Esophagus squamous epithelium (tissue), 4 donors: ENCODE results near the gene CDK5RAP2.

ENCODE experiments used
- CTCF ChIP-seq, 6 experiments: fragments of 450-650 bp in 4 of 6; fragments of 200-600 bp in 2 of 6; sonication (generic) in 2 of 6; IDR thresholded peaks; one replicate each; pipeline ENCODE4 v1.5.1; 2016 to 2019; ENCODE audit warnings: antibody characterized with exemption in 6 of 6, mild to moderate bottlenecking in 4 of 6, moderate library complexity in 4 of 6
- POLR2A ChIP-seq, 4 donors: fragments of 450-650 bp; IDR thresholded peaks; one replicate each; pipeline ENCODE4 v1.6.1; 2017; ENCODE audit warnings: antibody characterized with exemption in 4 of 4, mild to moderate bottlenecking in 4 of 4, moderate library complexity in 3 of 4

- TF ChIP-seq CTCF (IDR thresholded peaks at IDR 0.05), result no peak
- TF ChIP-seq POLR2A (IDR thresholded peaks at IDR 0.05), result no peak
Observed at GRCh38 chr9:120378680-120379079, 201.3 kb downstream of the CDK5RAP2 start.
